WI38 (cell line): ENCODE measurements around the gene RPS10.

Source experiments
- H3K4me3 ChIP-seq: 2 replicates; pipeline ENCODE4 v1.5.1; 2011; ENCODE audit warnings: low read depth, mild to moderate bottlenecking, control low read depth, low read length
- CTCF ChIP-seq: IDR thresholded peaks from 2 replicates; pipeline ENCODE4 v1.5.1; 2012; ENCODE audit warnings: low read depth, mild to moderate bottlenecking, control low read depth, low read length

RPS10 gene

GRCh38 chr6:34436803-34437643, 11.2 kb upstream of the RPS10 start:
- no peak overlapping the region for H3K4me3 ChIP-seq
- no peak for TF ChIP-seq CTCF

DNA sequence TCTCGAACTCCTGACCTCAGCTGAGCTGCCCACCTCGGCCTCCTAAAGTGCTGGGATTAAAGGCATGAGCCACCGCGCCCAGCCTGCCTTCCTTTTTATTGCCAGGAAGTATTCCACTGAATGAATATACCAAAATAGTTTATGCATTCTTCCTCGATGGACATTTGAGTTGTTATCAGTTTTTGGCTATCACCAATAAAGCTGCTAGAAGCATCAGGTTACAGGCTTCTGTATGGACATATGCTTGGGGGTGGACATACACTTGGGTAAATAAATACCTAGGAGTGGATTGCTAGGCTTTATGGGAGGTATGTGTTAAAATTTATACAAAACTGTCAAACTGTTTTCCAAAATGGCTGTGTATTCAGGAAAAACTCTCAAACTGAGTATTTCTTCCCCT, 10.0 kb upstream of the RPS10 start:
- no peak for TF ChIP-seq CTCF
- no peak overlapping the region for H3K4me3 ChIP-seq

DNA sequence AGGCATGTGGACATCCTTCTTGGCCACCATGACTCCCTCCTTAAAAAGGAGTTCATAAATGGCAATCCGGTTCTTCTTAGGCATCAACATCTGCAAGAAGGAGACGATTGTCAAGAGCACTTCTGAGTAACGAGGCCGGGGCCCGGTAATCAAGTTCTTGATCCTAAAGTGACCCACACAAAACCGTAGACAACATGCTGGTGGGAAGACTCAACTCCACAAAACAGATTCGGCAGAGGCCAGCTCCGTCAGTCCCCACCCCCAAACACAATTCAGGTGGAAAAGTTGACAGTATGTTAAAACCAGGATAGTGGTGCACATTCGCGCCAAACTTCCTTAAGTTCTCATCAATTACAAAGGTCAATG, 754 bp downstream of the RPS10 start:
- TF ChIP-seq CTCF = no peak

DNA sequence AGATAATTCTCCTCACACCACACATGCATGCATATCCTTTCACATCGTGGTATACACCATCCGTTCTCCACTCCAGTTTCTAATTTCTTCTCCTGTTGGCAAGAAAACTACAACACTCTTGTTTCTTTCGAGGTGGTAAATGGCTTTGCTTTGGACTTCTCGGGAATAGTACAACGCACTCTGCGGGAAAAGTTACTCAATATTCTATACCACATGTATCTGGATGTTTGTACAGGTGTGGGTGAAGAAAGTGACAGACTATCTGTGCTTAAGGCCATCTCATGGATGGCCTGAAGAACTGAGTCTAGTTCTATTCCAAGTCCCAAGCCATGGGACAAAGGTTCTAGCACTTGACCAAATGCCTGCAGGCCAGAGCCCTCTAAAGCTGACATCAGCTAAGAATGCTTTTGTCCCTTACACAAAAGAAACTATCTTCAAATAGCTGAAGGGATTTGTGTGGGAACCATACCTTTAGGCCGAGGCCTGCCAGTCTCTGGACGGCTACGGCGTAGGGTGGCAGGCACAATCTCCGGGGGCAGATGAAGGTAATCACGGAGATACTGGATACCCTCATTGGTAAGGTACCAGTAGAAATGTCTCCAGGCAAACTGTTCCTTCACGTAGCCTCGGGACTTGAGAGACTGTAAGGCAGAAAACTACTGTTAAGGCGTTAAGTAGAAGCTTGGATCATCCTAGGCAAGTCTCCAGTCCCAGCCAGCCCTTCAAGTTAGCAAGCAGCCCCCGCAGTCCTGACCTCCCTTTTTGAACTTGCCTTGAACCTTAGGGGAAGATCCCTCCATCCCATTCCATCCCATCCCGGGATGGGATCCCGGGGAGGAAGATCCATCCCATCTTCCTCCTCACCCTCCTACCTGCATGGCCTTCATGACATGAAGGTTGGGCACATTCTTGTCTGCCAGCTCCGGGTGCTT, 1.4 kb downstream of the RPS10 start:
- TF ChIP-seq CTCF = no peak
- peak overlapping the region; percentile 98 for H3K4me3 ChIP-seq

More for the DNA sequence above, 754 bp downstream of the RPS10 start:
- H3K4me3 ChIP-seq = peak overlapping the region; percentile 98

- no peak for TF ChIP-seq CTCF
- no peak overlapping the region for H3K4me3 ChIP-seq
Measured at GRCh38 chr6:34423254-34423653, 2.6 kb downstream of the RPS10 start.

DNA sequence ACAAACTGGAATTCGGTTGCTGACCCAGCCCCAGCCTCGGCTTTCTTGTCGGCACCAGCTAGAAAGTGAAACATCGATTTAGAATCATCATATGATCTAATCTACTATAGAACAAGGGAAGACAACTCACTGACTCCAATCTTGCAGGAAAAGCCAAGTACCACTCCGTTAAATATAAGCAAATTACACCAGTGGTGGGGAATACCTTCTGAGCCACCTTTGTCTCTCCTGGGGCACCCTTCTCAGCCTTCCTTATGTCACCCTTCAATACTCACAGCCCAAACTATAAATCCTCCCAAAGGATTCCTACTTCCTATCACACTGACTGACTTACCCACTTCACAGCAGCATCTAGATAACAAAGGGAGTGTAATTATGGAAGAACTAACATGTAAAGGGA, 7.5 kb downstream of the RPS10 start:
- H3K4me3 ChIP-seq = no peak overlapping the region
- no peak for TF ChIP-seq CTCF
